ENCODE measurements around the gene FADS2.

- TF ChIP-seq CTCF (IDR thresholded peaks at IDR 0.05; ENCODE audit: poor library complexity) (no peak), EZH2 (IDR thresholded peaks at IDR 0.05; ENCODE audit: borderline replicate concordance) (no peak)
Observed at GRCh38 chr11:61908730-61909316, 80.7 kb downstream of the FADS2 start.
